ENCODE results near the gene SRRT.

Gene SRRT

DNA sequence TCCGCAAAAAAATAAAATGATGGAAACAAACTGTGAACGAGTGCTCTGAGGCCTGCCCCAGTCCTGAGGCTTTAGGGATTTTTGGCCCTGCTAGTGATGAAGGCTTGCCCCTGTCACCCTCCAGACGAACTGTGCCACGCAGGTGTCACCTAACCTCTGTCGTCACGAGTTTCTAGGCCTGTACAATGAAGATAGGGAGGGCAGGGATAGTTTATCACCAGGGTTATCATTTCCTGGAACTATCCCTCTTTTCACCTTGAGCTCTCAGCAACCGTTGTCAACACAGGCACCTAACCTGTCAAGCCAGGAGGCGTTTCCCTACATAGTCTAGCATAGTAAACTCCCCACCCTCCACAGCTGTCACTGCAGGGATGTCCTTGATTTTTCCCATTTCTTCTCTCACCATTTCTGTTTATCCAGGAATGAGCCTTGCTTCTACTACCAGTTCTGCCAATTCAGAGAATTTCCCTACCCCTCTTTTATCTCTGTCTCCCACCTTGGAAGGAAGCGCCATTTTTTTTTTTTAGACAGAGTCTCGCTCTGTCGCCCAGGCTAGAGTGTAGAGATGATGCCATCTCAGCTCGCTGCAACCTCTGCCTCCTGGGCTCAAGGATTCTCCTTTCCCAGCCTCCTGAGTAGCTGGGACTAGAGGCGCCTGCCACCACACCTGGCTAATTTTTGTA lies 23.0 kb downstream of the SRRT start:
- no peak overlapping the region for H3K27ac ChIP-seq
- DNase-seq = no peak
- intact Hi-C loops (cut with DNase I; ENCODE audit: low total_unique reads) = loop anchor here (2.0 to 10.0 kb wide), 2 partner anchors 161 to 267 kb away; partner anchors contain the start of gene VGF

GRCh38 chr7:100899432-100899831 lies 24.5 kb downstream of the SRRT start:
- H3K27me3 ChIP-seq = peaks cover 0 to 79% of the 10 kb centered on the region in 2 donors
- H3K4me1 ChIP-seq = peaks cover 0 to 33% (median 29%) of the 10 kb centered on the region in 4 donors
- H3K4me3 ChIP-seq = no peak overlapping the region
- no peaks in the 10 kb centered on the region for H3K9me3 ChIP-seq
- no peak overlapping the region for H3K27ac ChIP-seq
- DNase-seq = no peak
- TF ChIP-seq, protein P1, sequence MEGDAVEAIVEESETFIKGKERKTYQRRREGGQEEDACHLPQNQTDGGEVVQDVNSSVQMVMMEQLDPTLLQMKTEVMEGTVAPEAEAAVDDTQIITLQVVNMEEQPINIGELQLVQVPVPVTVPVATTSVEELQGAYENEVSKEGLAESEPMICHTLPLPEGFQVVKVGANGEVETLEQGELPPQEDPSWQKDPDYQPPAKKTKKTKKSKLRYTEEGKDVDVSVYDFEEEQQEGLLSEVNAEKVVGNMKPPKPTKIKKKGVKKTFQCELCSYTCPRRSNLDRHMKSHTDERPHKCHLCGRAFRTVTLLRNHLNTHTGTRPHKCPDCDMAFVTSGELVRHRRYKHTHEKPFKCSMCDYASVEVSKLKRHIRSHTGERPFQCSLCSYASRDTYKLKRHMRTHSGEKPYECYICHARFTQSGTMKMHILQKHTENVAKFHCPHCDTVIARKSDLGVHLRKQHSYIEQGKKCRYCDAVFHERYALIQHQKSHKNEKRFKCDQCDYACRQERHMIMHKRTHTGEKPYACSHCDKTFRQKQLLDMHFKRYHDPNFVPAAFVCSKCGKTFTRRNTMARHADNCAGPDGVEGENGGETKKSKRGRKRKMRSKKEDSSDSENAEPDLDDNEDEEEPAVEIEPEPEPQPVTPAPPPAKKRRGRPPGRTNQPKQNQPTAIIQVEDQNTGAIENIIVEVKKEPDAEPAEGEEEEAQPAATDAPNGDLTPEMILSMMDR (IDR thresholded peaks at IDR 0.05) = no peak
- intact Hi-C loops (cut with DNase I; ENCODE audit: low total_unique reads) = loop anchor here (10.0 kb wide), 1 partner anchor 265 kb away; the partner anchor contains the start of gene VGF
- H3K36me3 ChIP-seq = no peaks in the 10 kb centered on the region

More for the DNA sequence above, 23.0 kb downstream of the SRRT start:
- H3K9me3 ChIP-seq = no peaks in the 10 kb centered on the region
- peaks cover 0 to 88% of the 10 kb centered on the region in 2 donors for H3K27me3 ChIP-seq
- H3K4me1 ChIP-seq = peaks cover 0 to 33% (median 30%) of the 10 kb centered on the region in 4 donors
- TF ChIP-seq, protein P1 (IDR thresholded peaks at IDR 0.05) = no peak
- H3K36me3 ChIP-seq = no peaks in the 10 kb centered on the region
- no peak overlapping the region for H3K4me3 ChIP-seq

DNA sequence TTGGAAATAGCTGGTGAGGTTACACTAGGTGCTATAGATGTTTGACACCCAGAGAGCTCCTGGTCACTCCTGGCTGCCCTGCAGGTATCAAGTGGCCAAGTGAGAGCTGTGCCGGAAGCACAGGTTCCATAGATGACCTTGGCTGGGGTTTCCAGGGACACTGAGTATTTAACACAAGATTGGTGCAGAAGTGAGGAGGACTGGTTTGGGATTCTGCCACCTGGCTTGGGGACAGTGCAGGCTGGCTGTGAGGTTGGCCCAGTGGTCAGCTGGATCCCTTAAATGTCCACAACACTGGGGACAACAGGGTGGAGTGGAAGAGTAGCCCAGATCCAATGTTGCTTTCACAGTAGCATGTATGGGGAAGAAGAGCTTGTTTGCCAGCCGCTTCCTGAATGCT lies 26.1 kb downstream of the SRRT start:
- Histone ChIP-seq H3K27ac (no peak overlapping the region), H3K4me1 (peaks cover 0 to 18% (median 14%) of the 10 kb centered on the region in 4 donors), H3K36me3 (no peaks in the 10 kb centered on the region), H3K4me3 (no peak overlapping the region), H3K27me3 (peaks cover 0 to 66% of the 10 kb centered on the region in 2 donors), H3K9me3 (no peaks in the 10 kb centered on the region)
- DNase-seq = no peak
- intact Hi-C loops (cut with DNase I; ENCODE audit: low total_unique reads) = no loop called here
- TF ChIP-seq, protein P1 (IDR thresholded peaks at IDR 0.05) = no peak

DNA sequence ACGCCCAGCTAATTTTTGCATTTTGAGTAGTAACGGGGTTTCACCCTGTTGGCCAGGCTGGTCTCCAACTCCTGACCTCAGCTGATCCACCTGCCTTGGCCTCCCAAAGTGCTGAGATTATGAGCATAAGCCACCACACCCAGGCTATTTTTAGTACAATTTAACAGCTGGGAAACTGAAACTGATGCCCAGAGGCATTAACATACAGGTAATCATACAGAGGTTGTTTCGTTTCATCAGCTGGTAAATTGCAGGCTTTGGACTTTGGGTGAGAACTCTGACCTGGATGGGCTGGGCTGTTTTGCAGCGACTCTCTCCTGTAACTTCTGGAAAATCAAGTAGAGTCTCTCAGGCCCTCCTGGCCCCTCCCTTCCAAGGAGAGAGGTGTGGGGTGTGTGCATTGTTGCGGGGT lies 27.0 kb downstream of the SRRT start:
- Histone ChIP-seq H3K9me3 (no peaks in the 10 kb centered on the region), H3K4me1 (peaks cover 0 to 8% (median 6%) of the 10 kb centered on the region in 4 donors), H3K27ac (no peak overlapping the region), H3K27me3 (peaks cover 0 to 58% of the 10 kb centered on the region in 2 donors), H3K4me3 (no peak overlapping the region), H3K36me3 (no peaks in the 10 kb centered on the region)
- intact Hi-C loops (cut with DNase I; ENCODE audit: low total_unique reads) = no loop called here
- TF ChIP-seq, protein P1 (IDR thresholded peaks at IDR 0.05) = no peak
- DNase-seq = no peak

DNA sequence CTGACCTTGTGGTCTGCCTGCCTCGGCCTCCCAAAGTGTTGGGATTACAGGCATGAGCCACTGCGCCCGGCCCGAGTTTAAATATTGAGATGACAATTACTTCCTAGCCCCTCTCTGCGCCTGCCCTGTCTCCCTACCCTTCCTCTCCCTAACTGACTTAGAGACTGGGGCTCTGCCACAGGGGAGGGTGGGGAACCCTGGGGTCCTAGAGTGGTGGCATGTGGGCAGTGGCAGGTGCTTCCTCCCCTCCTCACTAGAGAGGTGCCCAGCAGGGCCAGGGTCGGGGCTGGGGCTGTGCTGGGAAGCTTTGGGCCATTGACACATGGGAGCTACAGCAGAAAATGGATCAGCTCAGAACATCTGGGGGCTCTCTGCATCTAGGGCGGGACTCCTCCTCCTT lies 27.7 kb downstream of the SRRT start:
- Histone ChIP-seq H3K4me1 (peaks cover 0 to 1% (median 0%) of the 10 kb centered on the region in 4 donors), H3K27ac (no peak overlapping the region), H3K27me3 (peaks cover 0 to 54% of the 10 kb centered on the region in 2 donors), H3K4me3 (no peak overlapping the region), H3K36me3 (no peaks in the 10 kb centered on the region), H3K9me3 (no peaks in the 10 kb centered on the region)
- TF ChIP-seq, protein P1 (IDR thresholded peaks at IDR 0.05) = no peak
- DNase-seq = no peak
- intact Hi-C loops (cut with DNase I; ENCODE audit: low total_unique reads) = no loop called here
